ENCODE measurements around the gene ZNF280B. TPM values are rescaled to one million over a fixed set of nuclear protein-coding genes. Genes with fewer than 3 reads are reported as not detected.

The ZNF280B gene
- polyA plus RNA-seq, 1 of the 3 experiments (the other 2 are of a cell fraction): 0.82 TPM

- H3K36me3 ChIP-seq (replicated peaks in 1 of 2; ENCODE audit: control insufficient read depth in 1 of 2, insufficient read depth in 2 of 2, low read length in 1 of 2): no peaks in the 10 kb centered on the region
- no peaks in the 10 kb centered on the region for H3K4me1 ChIP-seq (ENCODE audit: control insufficient read depth in 1 of 2, insufficient read depth in 2 of 2, low read depth in 1 of 2, low read length in 1 of 2)
- 76% methylated on average over 10 of the region's 12 CpGs for WGBS (ENCODE audit: low lambda C conversion rate)
- H3K9ac ChIP-seq: no peak overlapping the region
- no peak overlapping the region for H2AFZ ChIP-seq (ENCODE audit: low read depth)
- ChIA-PET POLR2A (no interaction called here), CTCF (interaction anchor here (1.0 to 1.9 kb wide), 4 partner anchors 12 to 168 kb away, joined by 3 to 21 read pairs (median 3); partner anchors contain the start of gene ZNF280B)
- H3K9me2 ChIP-seq: no peaks in the 10 kb centered on the region
- no peaks in the 10 kb centered on the region for H3K79me2 ChIP-seq (ENCODE audit: insufficient read depth)
- no peak for DNase-seq
- H3K9me3 ChIP-seq: no peaks in the 10 kb centered on the region
- peaks cover 7% of the 10 kb centered on the region for H3K27me3 ChIP-seq (ENCODE audit: insufficient read depth)
- H3F3A ChIP-seq (replicated peaks; ENCODE audit: insufficient read depth): no peaks in the 10 kb centered on the region
- TF ChIP-seq YY1 (IDR thresholded peaks at IDR 0.05; ENCODE audit: low read depth) (no peak), CTCF (IDR thresholded peaks at IDR 0.05) (no peak), JUND (IDR thresholded peaks at IDR 0.05) (no peak), USF2 (IDR thresholded peaks at IDR 0.05; ENCODE audit: borderline replicate concordance, low read depth, low read length) (no peak), POLR2AphosphoS5 (IDR thresholded peaks at IDR 0.05; ENCODE audit: low read depth, low read length) (no peak), MEF2A (IDR thresholded peaks at IDR 0.05; ENCODE audit: borderline replicate concordance, low read depth) (no peak), GABPA (IDR thresholded peaks at IDR 0.05; ENCODE audit: low read depth) (no peak), RAD21 (IDR thresholded peaks at IDR 0.05; ENCODE audit: low read length) (no peak), SIN3A (IDR thresholded peaks at IDR 0.05; ENCODE audit: borderline replicate concordance, low read depth, low read length) (no peak), TCF12 (IDR thresholded peaks at IDR 0.05) (no peak), SMC3 (IDR thresholded peaks at IDR 0.05; ENCODE audit: low read depth, low read length) (no peak), CHD2 (IDR thresholded peaks at IDR 0.05; ENCODE audit: low read length, partially characterized antibody) (no peak), FOXJ3 (CRISPR knock-in tag; IDR thresholded peaks at IDR 0.05) (no peak)
- TF ChIP-seq, protein P1, sequence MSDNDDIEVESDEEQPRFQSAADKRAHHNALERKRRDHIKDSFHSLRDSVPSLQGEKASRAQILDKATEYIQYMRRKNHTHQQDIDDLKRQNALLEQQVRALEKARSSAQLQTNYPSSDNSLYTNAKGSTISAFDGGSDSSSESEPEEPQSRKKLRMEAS (IDR thresholded peaks at IDR 0.05; ENCODE audit: low read depth): no peak
- H3K27ac ChIP-seq (ENCODE audit: low read depth in 2 of 2, low read length in 1 of 2): no peak overlapping the region
- H4K20me1 ChIP-seq (ENCODE audit: insufficient read depth): no peaks in the 10 kb centered on the region
- H3K4me2 ChIP-seq: no peak overlapping the region
- no peak overlapping the region for H3K4me3 ChIP-seq (ENCODE audit: low read depth in 2 of 2, low read length in 1 of 2)
These were observed 12.4 kb upstream of the ZNF280B start for GRCh38 chr22:22520667-22521602.

All from SK-N-SH (cell line).